RPMI7951 (cell line): ENCODE results near the gene GOLIM4. TPM values are rescaled to one million over a fixed set of nuclear protein-coding genes. Genes with fewer than 3 reads are reported as not detected.
"Not testable (repeated sequence)": the region's sequence is repeated elsewhere in the genome, so short reads cannot be mapped to it uniquely, and the experiment has no call there.

Experiments
- DNase-seq: peaks from one replicate; pipeline ENCODE4 v3.0.0-alpha.2; 2012; ENCODE audit warnings: low read depth
- total RNA-seq: library from RNA; depleted of rRNA; stranded (reverse); fragments of >200 nt; shearing (Covaris generic); gene quantifications from 2 replicates; pipeline ENCODE4 v1.2.3, GENCODE V29; 2014; rRNA removed

The GOLIM4 gene, protein sequence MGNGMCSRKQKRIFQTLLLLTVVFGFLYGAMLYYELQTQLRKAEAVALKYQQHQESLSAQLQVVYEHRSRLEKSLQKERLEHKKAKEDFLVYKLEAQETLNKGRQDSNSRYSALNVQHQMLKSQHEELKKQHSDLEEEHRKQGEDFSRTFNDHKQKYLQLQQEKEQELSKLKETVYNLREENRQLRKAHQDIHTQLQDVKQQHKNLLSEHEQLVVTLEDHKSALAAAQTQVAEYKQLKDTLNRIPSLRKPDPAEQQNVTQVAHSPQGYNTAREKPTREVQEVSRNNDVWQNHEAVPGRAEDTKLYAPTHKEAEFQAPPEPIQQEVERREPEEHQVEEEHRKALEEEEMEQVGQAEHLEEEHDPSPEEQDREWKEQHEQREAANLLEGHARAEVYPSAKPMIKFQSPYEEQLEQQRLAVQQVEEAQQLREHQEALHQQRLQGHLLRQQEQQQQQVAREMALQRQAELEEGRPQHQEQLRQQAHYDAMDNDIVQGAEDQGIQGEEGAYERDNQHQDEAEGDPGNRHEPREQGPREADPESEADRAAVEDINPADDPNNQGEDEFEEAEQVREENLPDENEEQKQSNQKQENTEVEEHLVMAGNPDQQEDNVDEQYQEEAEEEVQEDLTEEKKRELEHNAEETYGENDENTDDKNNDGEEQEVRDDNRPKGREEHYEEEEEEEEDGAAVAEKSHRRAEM
- 57.0 and 63.3 TPM in 2 replicates for total RNA-seq

- DNase-seq = peak; percentile 99
Observed at GRCh38 chr3:168095611-168096209, at the start of gene GOLIM4. Gene GOLIM4 (minus strand): TSS chr3:168095924. CDS start chr3:168095285, 639 bp downstream.

DNA sequence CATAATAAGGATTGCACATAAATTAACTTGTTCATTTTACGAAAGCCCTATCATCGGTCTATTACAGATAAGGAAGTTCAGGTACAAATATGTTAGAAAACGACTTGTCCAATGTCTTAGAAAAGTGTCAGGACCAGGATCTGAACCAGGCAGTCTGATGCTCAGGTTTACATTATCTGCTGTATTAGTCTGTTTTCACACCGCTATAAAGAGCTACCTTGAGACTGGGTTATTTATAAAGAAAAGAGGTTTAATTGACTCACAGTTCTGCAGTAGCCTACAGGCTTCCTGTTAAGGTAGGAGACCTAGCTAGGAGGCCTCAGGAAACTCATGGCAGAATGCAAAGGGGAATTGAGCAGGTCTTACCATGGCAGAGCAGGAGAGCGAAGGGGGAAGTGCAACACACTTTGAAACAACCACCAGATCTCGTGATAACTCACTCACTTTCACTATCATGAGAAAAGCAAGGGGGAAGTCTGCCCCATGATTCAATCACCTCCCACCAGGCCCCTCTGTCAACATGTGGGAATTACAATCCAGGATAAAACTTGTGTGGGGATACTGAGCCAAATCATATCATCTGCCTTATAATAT lies 45.8 kb upstream of the GOLIM4 start:
- no peak for DNase-seq

- no peak for DNase-seq
Observed at GRCh38 chr3:168139947-168140346, 44.2 kb upstream of the GOLIM4 start.

DNA sequence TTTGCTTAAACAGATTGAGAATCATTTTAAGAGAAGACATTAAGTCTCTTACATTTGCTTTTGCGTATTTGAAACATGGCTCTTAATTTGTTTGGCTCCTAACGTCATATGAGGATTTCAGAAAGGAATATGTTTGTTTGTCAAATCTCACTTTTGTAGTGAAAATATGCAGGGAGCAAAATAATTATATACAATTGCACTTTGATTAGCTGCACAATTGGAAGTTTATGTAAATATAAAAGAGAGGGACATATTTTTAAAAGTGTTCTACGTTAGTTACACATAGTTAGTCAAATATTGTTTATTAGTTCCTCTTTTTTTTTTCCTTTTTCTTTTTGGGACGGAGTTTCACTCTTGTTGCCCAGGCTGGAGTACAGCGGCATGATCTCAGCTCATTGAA lies 42.7 kb upstream of the GOLIM4 start:
- DNase-seq = no peak

GRCh38 chr3:168134931-168135330 lies 39.2 kb upstream of the GOLIM4 start:
- DNase-seq = peak; percentile 14

- DNase-seq = not testable (repeated sequence)
Observed at GRCh38 chr3:168130250-168130649, 34.5 kb upstream of the GOLIM4 start.

DNA sequence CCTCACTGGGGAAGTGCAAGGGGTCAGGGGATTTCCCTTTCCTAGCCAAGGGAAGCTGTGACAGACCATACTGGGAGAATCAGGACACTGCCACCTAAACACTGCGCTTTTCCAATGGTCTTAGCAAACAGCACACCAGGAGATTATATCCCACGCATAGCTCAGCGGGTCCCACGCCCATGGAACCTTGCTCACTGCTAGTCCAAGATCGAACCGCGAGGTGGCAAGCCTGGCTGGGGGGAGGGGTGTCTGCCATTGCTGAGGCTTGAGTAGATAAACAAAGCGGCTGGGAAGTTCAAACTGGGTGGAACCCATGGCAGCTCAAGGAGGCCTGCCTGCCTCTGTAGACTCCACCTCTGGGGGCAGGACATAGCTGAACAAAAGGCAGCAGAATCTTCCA lies 32.7 kb upstream of the GOLIM4 start:
- DNase-seq = not testable (repeated sequence)

DNA sequence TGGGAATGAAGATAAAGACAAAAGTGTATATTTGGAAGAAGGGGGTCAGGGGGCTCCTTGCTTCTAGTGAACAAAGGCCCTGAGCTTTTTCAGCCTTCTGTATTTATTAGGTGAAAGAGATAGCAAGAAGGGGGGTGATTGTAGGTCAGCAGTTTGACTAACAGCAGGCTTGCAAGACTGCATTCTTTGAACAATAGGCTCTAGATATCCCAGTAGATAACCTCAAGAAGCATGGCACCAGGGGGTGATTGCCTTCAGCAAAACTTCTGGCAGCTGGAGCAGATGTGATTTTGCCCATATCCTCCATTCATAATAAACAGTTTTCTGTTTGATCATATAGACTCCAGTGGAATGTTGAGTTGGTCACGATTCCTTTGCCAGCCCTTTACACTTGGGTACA lies 31.7 kb upstream of the GOLIM4 start:
- DNase-seq = no peak

GRCh38 chr3:168124791-168125190 lies 29.1 kb upstream of the GOLIM4 start:
- DNase-seq = no peak

GRCh38 chr3:168124291-168124690 lies 28.6 kb upstream of the GOLIM4 start:
- DNase-seq = no peak

GRCh38 chr3:168123201-168124176 lies 27.8 kb upstream of the GOLIM4 start:
- DNase-seq = no peak

- no peak for DNase-seq
Observed at GRCh38 chr3:168121184-168122017, 25.7 kb upstream of the GOLIM4 start.

DNA sequence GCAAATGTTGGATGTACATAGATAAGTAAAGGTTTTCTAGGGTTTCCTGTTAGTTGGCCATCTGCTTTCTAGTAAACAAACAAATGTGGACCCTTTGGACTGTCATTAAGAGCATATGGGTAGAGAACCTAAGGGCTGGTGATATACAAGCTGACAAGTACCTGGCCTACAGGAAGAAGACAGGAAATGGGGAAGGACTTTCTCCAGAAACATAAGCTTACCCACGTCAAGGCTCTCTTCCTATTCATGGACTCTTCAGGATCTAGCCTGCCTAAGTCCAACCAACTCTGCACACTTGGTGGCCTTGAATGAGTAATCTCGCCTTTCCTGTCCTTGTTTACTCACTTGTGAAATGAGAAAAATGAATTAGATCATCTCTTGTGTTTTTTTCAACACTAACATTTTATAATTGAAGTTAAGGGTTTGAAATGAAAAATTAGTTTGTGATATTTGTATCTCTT lies 22.2 kb upstream of the GOLIM4 start:
- DNase-seq = no peak

GRCh38 chr3:168117059-168117458 lies 21.3 kb upstream of the GOLIM4 start:
- DNase-seq = peak; percentile 47

DNA sequence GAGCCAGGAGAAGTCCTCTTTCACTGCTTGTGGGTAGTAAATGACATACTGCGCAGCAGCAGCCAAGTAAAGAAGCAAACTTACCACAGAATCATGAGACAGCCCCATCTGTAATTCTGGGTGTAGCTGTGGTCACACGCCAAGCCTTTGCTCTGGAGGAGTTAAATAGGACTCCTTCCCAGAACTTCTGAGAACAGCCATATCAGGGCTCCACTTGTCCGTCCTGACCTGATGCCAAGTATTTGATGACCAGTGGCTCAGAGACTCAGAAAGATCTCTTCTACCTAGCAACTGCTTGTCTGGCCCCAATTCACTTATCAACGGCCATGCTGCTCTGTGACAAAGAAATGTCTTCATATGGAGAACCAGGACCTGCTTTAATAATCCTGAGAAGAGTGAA lies 20.6 kb upstream of the GOLIM4 start:
- peak; percentile 29 for DNase-seq

- no peak for DNase-seq
Observed at GRCh38 chr3:168113848-168114247, 18.1 kb upstream of the GOLIM4 start.

GRCh38 chr3:168112894-168113293 lies 17.2 kb upstream of the GOLIM4 start:
- DNase-seq = no peak

DNA sequence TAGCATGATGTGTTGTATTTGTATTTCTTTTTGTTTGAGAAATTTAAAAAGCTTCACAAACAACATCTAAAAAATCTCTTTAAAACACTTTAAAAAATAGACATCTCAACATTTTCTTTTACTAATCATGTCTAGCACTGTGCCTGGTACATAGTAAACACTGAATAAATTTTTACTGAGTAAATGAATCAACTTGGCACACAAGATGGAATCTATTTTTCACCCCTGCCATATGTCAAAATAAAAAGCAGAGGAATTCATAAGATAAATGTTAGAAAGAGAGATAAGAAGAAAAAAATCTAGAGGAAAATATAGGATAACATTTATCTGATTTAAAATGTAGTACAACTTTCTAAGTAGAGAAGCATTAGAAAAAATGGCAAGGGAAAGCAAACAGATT lies 8.6 kb upstream of the GOLIM4 start:
- DNase-seq = no peak

- DNase-seq = no peak
Observed at GRCh38 chr3:168102735-168103410, 7.1 kb upstream of the GOLIM4 start.
